ENCODE results near the gene ADORA2B. TPM values are rescaled to one million over a fixed set of nuclear protein-coding genes. Genes with fewer than 3 reads are reported as not detected.
A peak's percentile ranks its signal among the peaks of the same experiment; 100 is the strongest.

ADORA2B gene
- total RNA-seq, 1 donor from 2014 or later: 0.32 TPM

DNA sequence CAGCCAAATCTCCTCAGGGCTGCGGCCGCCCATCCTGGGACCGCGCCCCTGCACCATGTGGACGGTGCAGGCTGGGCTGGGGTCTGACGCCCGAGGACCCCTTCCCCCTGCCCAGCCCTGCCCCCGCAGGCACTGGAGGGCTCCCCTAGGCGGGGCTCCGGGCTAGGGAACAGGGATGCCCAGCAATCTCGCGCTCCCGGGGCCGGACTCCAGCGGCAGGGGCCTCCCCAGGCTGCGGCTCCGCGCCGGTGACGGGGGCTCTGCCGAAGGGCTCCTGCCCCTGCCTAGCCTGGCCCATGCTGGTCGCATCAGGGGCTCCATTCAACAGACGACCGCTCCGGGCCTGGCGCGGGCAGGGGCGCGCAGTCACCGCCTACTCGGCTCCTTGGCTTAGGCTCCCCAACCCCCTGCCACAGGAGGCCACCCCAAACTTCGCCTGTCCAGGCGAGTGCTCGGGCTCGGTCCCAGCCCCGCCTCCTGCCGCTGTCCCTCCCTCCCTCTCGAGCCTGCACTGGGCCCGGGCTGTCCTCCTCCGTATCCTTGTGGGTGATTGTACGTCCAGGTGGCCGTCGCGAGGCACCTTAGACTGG lies 27.4 kb upstream of the ADORA2B start:
- H3K4me3 Mint-ChIP-seq (ENCODE audit: unreplicated experiment): peak overlapping the region; percentile 70
- H3K27me3 Mint-ChIP-seq (ENCODE audit: unreplicated experiment): peaks cover 11% of the 10 kb centered on the region
- no peak for DNase-seq
- no peak overlapping the region for H3K27ac Mint-ChIP-seq (ENCODE audit: unreplicated experiment)
- H3K9me3 Mint-ChIP-seq (ENCODE audit: unreplicated experiment): peaks cover 2% of the 10 kb centered on the region
- no peaks in the 10 kb centered on the region for H3K36me3 Mint-ChIP-seq (ENCODE audit: unreplicated experiment)
- no peaks in the 10 kb centered on the region for H3K4me1 Mint-ChIP-seq (ENCODE audit: low read depth, unreplicated experiment)
- TF ChIP-seq, protein P1, sequence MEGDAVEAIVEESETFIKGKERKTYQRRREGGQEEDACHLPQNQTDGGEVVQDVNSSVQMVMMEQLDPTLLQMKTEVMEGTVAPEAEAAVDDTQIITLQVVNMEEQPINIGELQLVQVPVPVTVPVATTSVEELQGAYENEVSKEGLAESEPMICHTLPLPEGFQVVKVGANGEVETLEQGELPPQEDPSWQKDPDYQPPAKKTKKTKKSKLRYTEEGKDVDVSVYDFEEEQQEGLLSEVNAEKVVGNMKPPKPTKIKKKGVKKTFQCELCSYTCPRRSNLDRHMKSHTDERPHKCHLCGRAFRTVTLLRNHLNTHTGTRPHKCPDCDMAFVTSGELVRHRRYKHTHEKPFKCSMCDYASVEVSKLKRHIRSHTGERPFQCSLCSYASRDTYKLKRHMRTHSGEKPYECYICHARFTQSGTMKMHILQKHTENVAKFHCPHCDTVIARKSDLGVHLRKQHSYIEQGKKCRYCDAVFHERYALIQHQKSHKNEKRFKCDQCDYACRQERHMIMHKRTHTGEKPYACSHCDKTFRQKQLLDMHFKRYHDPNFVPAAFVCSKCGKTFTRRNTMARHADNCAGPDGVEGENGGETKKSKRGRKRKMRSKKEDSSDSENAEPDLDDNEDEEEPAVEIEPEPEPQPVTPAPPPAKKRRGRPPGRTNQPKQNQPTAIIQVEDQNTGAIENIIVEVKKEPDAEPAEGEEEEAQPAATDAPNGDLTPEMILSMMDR (IDR thresholded peaks at IDR 0.05; ENCODE audit: partially characterized antibody, unreplicated experiment): no peak

DNA sequence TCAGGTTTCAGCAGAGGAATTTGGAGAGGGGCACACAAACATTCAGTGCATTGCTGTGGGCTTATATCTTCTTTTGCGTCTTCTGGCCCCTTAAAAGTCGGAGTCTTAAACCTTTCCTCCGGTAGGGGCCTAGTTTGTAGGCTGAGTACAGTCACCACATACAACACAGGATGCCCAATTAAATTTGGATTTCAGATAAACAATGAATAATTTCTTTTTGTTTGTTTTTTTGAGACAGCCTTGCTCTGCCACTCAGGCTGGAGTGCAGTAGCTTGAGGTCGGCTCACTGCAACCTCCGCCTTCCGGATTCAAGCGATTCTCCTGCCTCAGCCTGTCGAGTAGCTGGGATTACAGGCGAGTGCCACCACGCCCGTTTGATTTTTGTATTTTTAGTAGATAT lies 26.7 kb upstream of the ADORA2B start:
- Mint-ChIP-seq H3K27ac (ENCODE audit: unreplicated experiment) (no peak overlapping the region), H3K36me3 (ENCODE audit: unreplicated experiment) (no peaks in the 10 kb centered on the region), H3K4me1 (ENCODE audit: low read depth, unreplicated experiment) (no peaks in the 10 kb centered on the region), H3K9me3 (ENCODE audit: unreplicated experiment) (peaks cover 2% of the 10 kb centered on the region), H3K27me3 (ENCODE audit: unreplicated experiment) (peaks cover 9% of the 10 kb centered on the region), H3K4me3 (ENCODE audit: unreplicated experiment) (no peak overlapping the region)
- TF ChIP-seq, protein P1 (IDR thresholded peaks at IDR 0.05; ENCODE audit: partially characterized antibody, unreplicated experiment): no peak
- DNase-seq: no peak

DNA sequence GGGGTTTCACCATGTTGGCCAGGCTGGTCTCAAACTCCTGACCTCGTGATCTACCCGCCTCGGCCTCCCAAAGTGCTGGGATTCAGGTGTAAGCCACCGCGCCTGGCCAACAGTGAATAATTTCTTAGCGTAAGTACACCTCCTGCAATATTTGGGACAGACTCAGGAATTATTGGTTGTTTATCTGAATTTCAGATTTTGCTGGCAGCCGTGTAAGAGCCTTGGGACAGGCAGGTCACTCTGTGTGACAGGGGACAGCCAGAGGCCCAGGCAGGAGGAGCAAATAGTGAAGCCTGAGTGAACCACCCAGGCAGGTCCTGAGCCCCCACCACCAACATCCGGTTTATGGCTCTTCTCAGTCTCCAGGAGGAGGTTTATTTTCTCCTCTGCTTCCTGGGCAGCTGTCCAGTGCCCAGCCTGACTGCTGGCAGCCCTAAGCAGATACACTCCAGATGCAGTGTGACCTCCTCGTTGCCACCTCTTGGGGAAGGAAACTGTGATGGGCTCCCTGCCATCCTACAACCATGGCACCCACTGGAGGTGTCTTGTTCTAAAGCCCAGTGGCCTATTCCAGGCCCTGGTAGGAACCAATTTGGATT lies 26.2 kb upstream of the ADORA2B start:
- H3K4me1 Mint-ChIP-seq (ENCODE audit: low read depth, unreplicated experiment): no peaks in the 10 kb centered on the region
- TF ChIP-seq, protein P1 (IDR thresholded peaks at IDR 0.05; ENCODE audit: partially characterized antibody, unreplicated experiment): no peak
- H3K9me3 Mint-ChIP-seq (ENCODE audit: unreplicated experiment): peaks cover 2% of the 10 kb centered on the region
- H3K27ac Mint-ChIP-seq (ENCODE audit: unreplicated experiment): no peak overlapping the region
- no peak overlapping the region for H3K4me3 Mint-ChIP-seq (ENCODE audit: unreplicated experiment)
- H3K27me3 Mint-ChIP-seq (ENCODE audit: unreplicated experiment): peaks cover 5% of the 10 kb centered on the region
- H3K36me3 Mint-ChIP-seq (ENCODE audit: unreplicated experiment): no peaks in the 10 kb centered on the region
- DNase-seq: no peak

DNA sequence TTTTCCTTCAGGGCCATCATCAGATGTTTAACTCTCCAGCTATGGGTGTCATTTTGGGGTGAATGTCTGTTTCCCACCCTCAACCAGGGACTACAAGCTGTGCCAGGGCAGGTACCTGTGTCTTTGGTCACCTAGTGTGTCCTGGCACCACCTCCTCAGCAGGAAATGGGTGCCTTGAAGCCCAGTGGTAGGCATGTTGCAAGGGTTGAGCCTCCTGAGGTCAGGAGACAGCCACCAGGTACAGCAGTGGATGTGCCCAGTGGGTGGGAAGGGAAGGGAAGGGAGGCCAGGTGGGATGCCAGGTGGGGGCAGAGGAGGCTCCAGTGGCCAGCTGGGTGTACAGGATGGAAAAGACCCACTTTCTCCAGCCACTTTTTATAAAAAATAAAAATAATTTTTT lies 25.5 kb upstream of the ADORA2B start:
- Mint-ChIP-seq H3K4me1 (ENCODE audit: low read depth, unreplicated experiment) (no peaks in the 10 kb centered on the region), H3K27ac (ENCODE audit: unreplicated experiment) (no peak overlapping the region)
- no peak for DNase-seq

DNA sequence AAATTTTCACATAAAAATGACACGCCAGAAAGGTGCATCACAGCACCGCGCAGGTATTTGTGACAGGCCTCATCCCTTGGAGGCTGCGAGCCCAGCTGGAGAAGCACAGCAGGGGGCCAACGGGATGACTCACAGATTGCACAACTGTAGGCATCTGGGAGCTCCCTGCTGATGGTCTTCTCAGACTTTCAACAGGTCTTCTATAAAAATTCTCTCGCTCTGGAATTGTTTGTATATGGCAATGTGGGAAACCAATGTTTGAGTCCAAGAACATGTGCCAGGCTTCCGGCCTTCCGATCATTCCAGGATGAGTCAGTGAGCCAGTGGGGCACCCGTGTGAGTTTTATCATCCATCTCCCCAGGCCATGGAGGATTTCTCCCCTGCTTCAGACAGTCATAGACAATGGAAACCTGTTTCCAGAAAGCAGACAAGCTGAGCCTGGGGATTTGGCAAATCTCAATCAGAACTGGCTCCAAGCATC lies 24.1 kb upstream of the ADORA2B start:
- no peak overlapping the region for H3K4me3 Mint-ChIP-seq (ENCODE audit: unreplicated experiment)
- peaks cover 2% of the 10 kb centered on the region for H3K9me3 Mint-ChIP-seq (ENCODE audit: unreplicated experiment)
- H3K27me3 Mint-ChIP-seq (ENCODE audit: unreplicated experiment): peaks cover 5% of the 10 kb centered on the region
- TF ChIP-seq, protein P1 (IDR thresholded peaks at IDR 0.05; ENCODE audit: partially characterized antibody, unreplicated experiment): no peak
- no peaks in the 10 kb centered on the region for H3K4me1 Mint-ChIP-seq (ENCODE audit: low read depth, unreplicated experiment)
- H3K27ac Mint-ChIP-seq (ENCODE audit: unreplicated experiment): no peak overlapping the region
- DNase-seq: no peak
- H3K36me3 Mint-ChIP-seq (ENCODE audit: unreplicated experiment): no peaks in the 10 kb centered on the region

More for the DNA sequence above, 25.5 kb upstream of the ADORA2B start:
- Mint-ChIP-seq H3K36me3 (ENCODE audit: unreplicated experiment) (no peaks in the 10 kb centered on the region), H3K9me3 (ENCODE audit: unreplicated experiment) (peaks cover 2% of the 10 kb centered on the region), H3K4me3 (ENCODE audit: unreplicated experiment) (no peak overlapping the region), H3K27me3 (ENCODE audit: unreplicated experiment) (peaks cover 5% of the 10 kb centered on the region)
- TF ChIP-seq, protein P1 (IDR thresholded peaks at IDR 0.05; ENCODE audit: partially characterized antibody, unreplicated experiment): no peak

All from glutamatergic neuron (in vitro differentiated cells).